CD4-positive, alpha-beta T cell treated with Interleukin-4 for 4 hours (primary cell): Measurements from ENCODE around the gene KRT77.
"Not testable (repeated sequence)": the region's sequence is repeated elsewhere in the genome, so short reads cannot be mapped to it uniquely, and the experiment has no call there.

Experiments
- DNase-seq: peaks from one replicate; pipeline ENCODE4 v3.0.0-alpha.2; 2020

The KRT77 gene

GRCh38 chr12:52703424-52703823, at the start of gene KRT77:
Gene KRT77, minus strand, starts transcription at chr12:52703524. Its CDS starts 90 bp downstream, at chr12:52703434.
- no peak for DNase-seq

GRCh38 chr12:52752516-52752915, 49.2 kb upstream of the KRT77 start:
- no peak for DNase-seq

DNA sequence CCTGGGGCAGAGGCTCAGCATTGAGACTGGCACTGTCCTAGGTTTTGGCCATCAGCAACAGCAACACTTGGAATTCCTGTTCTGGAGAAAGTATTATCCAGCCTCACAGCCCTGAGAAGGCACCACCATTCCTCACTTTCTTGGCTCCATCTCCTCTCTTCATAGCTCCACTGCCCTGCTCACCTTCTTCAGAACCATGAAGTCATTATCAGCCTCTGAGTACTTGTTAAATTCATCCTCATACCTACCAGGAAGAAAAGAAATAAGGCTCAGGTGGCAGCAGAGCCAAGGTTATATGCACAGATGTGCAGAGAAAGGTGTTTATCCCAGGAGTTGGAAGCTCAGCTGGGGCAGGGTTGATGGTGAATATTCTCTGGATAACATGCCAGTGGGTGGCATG, 48.5 kb upstream of the KRT77 start:
- no peak for DNase-seq

DNA sequence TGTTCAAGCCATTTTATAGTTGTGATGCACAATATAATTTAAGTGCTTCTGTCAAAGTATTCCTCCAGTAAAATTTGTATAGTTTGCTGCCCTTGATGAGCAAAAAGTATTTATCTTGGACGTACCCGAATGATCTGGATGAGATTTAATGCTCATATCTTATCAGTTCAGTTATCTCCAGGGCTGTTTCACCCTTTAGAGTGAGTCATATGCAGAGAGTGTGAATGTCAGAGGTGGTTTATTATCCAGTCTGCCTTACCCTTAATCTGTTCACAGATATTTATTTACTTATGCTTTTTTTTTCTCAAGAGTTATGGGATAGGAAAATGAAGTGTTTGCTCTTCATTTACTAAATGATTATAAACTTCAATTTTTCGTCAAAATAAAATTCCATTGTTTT, 47.2 kb upstream of the KRT77 start:
- DNase-seq = not testable (repeated sequence)

- DNase-seq = no peak
These were observed 46.5 kb upstream of the KRT77 start for GRCh38 chr12:52749827-52750226.

DNA sequence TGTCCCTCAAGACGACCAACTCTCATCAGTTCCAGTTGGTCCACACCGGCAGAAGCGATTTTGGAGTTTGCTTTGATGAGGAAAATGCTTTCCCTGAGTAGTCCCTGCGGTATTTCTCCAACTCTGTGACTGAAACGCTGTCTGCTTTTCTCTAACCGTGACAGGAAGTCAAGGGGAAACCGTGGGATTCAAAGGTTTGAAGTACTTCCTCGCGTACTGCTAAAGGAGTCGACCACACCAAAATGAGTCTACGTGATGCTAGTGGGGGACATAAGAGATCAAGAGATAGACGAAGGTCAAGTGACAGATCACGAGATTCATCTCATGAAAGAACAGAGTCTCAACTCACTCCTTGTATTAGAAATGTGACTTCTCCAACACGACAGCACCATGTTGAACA, 45.3 kb upstream of the KRT77 start:
- DNase-seq = no peak

DNA sequence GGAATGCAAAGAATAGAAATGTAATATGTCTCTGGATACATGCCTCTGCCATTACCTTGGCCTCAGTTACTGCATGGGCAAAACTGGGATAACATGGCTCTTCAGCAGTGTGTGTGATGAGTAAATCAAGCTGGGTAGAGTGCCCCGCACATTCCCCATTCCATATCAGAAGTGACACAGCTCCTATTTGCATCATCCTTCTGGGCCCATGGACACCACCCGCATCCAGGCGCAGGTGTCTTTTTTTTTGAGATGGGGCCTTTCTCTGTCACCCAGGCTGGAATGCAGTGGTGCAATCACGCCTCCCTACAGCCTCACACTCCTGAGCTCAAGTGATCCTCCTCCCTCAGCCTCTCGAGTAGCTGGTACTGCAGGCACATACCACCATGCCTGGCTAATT, 42.2 kb upstream of the KRT77 start:
- no peak for DNase-seq

- no peak for DNase-seq
These were observed 41.3 kb upstream of the KRT77 start for GRCh38 chr12:52744493-52745156.

DNA sequence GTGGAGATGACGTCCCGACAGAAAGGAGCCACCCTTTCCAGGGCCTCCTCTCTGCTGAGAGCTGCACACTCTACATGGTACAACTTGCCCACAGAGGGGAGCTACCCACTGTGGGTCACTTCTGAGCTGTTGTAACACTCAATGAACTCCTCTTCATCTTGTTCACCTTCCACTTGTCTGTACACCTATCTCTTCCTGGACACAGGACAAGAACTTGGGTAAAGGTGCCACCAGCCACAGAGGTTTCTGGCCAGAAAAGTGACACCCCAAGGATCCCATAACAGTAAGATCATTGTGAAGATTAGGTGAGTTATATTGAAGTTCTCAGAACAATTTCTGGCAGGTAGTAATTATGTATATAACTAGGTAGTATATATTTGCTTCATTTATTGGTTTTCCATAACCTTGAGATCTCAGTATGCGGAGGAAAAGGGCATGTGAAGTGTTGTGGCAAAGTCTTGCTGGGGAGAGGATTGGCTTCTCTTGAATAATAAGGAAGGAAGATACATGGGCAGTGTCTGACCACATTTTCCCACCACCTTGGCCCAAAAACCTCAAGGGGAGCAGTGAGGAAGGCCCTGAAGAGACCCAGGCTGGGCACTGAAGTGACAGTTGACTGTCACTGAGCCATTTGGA, 39.6 kb upstream of the KRT77 start:
- DNase-seq = no peak

- no peak for DNase-seq
These were observed 38.9 kb upstream of the KRT77 start for GRCh38 chr12:52742196-52742580.

- peak; percentile 33 for DNase-seq
These were observed 38.3 kb upstream of the KRT77 start for GRCh38 chr12:52741375-52742195.

DNA sequence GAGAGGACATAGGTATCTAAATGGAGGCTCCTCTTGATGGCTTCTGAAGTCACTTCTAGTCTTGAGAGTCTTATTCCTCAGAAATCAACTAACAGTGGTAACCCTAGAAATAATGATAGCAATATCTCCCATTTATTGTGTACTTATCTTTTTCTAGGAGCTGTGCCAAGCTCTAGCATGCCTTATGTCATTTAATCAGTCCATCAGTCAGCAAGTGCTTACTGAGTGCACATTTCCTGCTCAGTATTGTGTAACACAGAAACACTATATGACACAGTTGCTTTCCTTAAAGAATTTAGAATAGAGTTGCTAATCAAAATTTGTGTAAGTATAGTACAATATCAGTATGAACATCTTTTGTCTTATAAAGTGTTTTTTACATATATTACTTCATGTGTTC, 37.3 kb upstream of the KRT77 start:
- DNase-seq = no peak

DNA sequence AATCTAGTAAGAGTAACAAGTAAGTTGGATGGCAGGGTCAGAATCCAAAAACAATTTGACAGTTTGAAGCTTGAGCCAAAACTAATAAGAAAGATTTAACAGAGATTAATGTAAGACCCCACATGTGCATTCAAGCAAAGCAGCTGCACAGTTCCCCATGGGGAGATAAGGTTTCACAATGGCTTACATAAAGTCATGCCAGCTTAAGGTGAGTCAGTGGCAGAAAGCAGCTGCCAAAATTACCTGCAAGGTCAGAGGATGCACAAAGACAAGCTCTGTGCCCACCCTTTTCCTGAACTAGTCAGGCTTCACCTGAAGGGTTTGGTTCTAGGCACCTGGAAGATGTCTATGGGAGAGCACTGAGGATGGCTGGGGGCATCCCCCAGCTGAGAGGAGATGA, 36.6 kb upstream of the KRT77 start:
- DNase-seq = no peak

GRCh38 chr12:52735816-52736632, 32.7 kb upstream of the KRT77 start:
- DNase-seq = no peak

GRCh38 chr12:52735106-52735505, 31.8 kb upstream of the KRT77 start:
- no peak for DNase-seq

DNA sequence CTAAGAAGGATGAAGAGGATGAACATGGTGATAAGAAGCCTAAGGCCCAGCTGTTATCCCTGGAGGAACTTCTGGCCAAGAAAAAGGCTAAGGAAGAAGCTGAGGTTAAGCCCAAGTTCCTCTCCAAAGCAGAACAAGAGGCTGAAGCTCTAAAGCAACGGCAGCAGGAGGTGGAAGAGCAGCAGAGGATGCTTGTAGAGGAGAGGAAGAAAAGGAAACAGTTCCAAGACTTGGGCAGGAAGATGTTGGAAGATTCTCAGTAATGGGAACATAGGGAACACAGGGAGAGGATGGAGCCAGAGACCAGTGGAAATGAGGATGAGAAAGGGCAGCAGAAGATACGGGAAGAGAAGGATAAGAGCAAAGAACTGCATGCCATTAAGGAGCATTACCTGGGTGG, 27.5 kb upstream of the KRT77 start:
- no peak for DNase-seq

DNA sequence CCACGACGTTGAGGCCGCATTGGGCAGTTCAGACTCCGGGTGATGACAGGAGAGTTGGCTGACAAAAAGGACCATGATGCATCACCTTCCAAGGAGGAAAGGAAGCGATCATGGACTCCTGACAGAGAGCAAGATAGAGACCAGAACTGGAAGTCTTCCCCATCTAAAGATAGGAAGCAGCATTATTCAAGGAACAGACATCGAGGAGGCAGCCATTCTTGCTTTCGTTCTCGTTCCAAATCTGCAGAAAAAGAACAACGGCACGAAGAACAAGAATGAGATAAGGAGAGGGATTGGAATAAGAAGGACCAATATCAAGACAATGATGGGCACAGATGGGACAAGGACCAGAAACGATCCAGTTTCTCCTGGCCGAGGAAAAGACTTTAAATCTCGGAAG, 27.1 kb upstream of the KRT77 start:
- no peak for DNase-seq

- DNase-seq = no peak
These were observed 25.8 kb upstream of the KRT77 start for GRCh38 chr12:52729147-52729546.

GRCh38 chr12:52728374-52728773, 25.1 kb upstream of the KRT77 start:
- no peak for DNase-seq

- no peak for DNase-seq
These were observed 23.7 kb upstream of the KRT77 start for GRCh38 chr12:52727037-52727436.

DNA sequence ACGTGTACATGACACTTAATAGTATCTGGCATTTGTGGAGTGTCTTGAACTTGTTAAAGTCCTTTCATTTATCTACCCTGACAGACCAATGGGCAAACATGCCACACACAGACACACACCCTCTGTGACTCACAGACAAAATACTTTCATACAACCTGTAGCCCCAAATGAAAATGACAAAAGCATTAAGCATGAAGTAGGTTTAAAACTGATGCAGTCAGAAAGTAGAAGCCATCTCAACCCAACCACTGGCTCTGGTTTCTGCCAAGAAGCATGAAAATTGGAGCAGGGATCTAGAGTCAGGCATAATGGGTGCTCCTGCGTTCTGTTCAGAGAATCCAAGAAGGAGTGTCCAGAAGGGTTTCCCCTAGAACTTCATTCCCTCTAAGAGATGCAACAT, 23.1 kb upstream of the KRT77 start:
- no peak for DNase-seq

DNA sequence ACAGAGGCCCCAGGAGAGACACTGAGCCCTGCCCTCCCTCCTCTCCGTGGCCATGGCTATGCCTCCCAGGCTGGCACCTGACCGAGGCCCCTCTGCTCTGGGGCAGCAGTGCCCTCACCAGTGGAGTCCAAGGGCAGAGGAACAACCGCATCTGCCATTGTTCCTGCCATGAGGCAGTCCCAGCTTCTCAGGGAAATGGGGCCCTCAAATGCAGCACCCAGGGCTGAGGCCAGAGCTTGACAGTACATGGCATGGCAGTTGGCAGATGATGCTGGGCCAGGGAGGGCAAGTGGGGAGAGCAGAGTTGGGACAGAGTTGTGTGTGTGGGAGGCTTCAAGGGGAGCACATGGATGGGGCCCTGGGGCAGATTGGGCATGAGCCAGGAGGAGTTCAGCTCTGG, 21.1 kb upstream of the KRT77 start:
- DNase-seq = no peak

- DNase-seq = no peak
These were observed 19.4 kb upstream of the KRT77 start for GRCh38 chr12:52722680-52723079.
